GM21619 (cell line): Measurements from ENCODE around the gene BOK.
A peak's percentile ranks its signal among the peaks of the same experiment; 100 is the strongest.
"Not testable (repeated sequence)": the region's sequence is repeated elsewhere in the genome, so short reads cannot be mapped to it uniquely, and the experiment has no call there.

Source experiments
- ATAC-seq: cut with Tn5 transposase; IDR thresholded peaks from one replicate; pipeline ENCODE4 v1.9.1; 2021; ENCODE audit not compliant: unreplicated experiment

The BOK gene, protein sequence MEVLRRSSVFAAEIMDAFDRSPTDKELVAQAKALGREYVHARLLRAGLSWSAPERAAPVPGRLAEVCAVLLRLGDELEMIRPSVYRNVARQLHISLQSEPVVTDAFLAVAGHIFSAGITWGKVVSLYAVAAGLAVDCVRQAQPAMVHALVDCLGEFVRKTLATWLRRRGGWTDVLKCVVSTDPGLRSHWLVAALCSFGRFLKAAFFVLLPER

GRCh38 chr2:241558532-241559322 lies at the start of gene BOK:
Gene BOK, plus strand, starts transcription at chr2:241558745. Its CDS starts 739 bp downstream, at chr2:241559484.
- no peak for ATAC-seq

DNA sequence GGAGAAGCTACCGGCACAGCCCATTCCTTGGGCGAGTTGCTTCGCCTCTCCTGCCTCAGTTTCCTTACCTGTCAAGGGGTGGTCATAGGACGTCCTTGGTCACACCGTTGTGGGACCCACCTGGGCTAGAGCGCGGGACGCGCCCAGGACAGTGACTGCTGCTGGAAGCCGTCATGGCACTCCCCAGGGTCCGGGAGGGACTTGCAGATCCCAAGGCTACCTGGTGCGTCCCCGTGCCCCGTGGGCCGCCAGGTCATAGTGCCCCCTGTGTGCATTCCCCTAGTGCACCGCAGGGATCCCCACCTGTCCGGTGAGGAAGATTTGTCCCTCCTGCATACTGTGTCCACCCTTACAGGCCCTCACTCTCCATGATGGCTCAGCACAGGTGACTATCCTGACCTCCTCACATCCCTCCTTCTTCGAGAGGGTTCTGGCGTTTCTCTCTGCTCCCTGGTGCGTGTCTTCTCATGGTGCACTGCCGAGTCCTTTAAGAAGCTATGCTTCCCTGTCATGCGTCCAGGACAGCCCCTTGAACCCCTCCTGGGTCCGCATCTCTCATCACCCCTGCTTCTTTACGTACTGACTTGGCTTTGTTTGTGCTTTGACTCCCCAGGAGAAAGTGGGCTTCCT lies 49.3 kb upstream of the BOK start:
- no peak for ATAC-seq

DNA sequence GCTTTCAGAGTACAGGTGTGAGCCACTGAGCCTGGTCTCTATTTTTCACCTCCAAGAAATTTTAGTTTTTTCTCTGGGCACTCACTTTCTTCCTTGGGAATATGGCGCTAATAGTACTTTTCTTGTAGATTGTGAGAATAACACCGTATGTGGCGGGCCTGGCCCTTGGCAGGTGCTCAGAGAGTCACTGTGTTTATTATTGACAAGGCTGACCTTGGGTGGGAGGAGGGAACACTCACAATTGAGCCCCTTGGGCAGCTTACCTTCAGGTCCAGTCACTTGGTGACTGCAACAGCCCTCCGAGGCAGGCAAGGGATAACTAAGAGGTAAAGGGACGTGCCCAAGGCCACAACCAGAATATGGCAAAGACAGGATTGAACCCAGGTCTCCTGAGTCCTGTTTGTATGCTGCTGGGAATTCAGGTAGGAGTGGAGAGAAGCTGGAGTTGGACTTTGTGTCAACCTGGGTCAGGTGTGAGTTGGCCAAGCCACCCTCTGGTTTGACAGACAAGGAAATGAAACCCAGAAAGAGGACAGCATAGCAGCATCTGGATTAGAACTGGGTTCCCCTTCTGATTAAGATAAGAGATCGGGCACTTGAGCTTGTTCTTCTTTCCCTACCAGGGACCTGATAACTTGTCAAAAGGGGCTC lies 47.3 kb upstream of the BOK start:
- ATAC-seq = no peak

- no peak for ATAC-seq
These were observed 44.0 kb upstream of the BOK start for GRCh38 chr2:241514553-241514952.

DNA sequence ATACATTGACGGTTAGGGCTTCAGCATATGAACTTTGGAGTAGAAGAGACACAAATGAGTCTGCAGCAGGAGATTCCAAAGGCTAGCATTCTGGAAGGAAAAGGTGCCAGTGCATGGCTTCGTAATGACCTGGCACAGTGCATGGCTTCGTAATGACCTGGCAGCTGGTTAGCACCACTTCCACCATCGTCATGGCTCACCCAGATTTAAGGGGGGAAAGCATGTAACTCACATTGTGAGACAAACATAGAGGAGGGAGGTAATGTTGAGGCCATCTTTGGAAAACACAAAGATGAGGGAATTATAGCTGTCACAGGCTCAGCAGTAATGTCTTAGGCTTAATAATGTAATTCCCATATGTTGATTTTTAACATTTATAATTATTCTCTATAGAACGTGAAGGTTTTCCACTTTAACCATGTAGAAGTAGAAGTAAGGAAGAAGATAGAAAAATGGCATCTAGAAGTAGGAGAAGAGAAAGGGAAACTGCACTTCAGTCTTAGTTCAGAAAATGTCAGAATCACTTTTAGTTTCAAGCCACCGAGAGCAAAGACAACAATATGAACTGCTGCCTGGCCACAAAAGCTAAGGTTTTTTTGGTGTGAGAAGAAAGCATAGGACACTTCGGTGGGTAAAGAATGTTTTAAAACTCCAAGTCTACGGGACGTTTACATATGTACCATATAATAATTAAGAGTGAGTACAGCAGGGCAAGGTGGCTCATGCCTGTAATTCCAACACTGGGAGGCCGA lies 43.4 kb upstream of the BOK start:
- peak; percentile 68 for ATAC-seq

- ATAC-seq = no peak
These were observed 42.0 kb upstream of the BOK start for GRCh38 chr2:241516520-241516965.

DNA sequence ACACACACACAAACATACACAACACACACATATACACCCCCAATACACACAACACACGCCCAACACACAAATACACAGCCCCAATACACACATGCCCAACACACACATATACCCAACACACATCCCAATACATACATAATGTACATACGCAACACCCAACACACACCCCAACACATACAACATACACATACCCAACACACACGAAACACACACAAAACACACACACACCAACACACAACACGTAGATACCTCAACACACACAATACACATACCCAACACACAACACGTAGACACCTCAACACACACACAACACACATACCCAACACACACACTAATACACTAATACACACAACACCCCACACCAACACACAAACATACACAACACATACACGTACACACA lies 41.2 kb upstream of the BOK start:
- ATAC-seq = no peak

- ATAC-seq = no peak
These were observed 38.9 kb upstream of the BOK start for GRCh38 chr2:241519669-241520068.

GRCh38 chr2:241522477-241522876 lies 36.1 kb upstream of the BOK start:
- ATAC-seq = no peak

GRCh38 chr2:241525818-241526780 lies 32.4 kb upstream of the BOK start:
- ATAC-seq = not testable (repeated sequence)

GRCh38 chr2:241530571-241530970 lies 28.0 kb upstream of the BOK start:
- no peak for ATAC-seq

DNA sequence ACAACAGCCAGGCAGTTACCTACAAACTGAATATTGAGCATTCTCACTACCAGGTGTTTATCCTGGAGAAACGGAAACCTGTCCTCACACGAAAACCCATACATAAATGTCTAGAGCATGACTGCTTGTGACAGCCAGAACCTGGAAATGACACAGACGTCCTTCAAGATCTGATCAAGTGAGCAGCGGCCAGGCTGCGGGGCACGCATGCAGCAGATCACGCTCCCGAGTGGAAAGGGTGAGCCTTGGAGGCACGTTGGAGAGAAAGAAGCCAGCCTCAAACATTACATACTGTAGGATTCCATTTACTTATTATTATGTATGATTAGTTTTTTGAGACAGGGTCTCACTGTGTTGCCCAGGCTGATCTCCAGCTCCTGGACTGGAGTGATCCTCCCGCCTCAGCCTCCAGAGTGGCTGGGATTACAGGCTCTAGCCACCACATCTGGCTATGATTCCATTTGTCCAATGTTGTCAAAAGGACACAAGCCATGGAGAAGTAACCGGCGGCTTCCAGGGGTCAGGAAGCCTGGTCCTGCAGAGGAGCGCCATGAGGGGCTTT lies 27.3 kb upstream of the BOK start:
- no peak for ATAC-seq

DNA sequence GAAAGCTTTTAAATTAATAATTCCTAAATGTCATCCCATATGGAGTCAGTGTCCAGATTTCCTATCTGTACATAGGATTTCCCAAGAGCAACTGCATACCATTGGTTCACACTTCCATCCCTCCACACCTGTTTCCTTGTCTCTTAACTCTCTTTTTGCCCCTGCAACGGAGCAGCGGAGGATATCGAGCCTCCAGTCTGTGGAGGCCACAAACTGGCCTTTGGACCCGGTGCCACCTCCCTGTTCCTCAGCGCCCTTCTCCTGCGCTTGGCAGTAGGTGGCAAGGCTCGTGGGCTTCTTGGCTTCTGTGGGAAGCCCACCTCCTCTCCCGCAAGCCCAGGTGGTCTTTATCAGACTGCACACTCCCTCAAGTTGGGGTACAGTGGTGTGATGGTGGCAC lies 26.4 kb upstream of the BOK start:
- ATAC-seq = no peak

DNA sequence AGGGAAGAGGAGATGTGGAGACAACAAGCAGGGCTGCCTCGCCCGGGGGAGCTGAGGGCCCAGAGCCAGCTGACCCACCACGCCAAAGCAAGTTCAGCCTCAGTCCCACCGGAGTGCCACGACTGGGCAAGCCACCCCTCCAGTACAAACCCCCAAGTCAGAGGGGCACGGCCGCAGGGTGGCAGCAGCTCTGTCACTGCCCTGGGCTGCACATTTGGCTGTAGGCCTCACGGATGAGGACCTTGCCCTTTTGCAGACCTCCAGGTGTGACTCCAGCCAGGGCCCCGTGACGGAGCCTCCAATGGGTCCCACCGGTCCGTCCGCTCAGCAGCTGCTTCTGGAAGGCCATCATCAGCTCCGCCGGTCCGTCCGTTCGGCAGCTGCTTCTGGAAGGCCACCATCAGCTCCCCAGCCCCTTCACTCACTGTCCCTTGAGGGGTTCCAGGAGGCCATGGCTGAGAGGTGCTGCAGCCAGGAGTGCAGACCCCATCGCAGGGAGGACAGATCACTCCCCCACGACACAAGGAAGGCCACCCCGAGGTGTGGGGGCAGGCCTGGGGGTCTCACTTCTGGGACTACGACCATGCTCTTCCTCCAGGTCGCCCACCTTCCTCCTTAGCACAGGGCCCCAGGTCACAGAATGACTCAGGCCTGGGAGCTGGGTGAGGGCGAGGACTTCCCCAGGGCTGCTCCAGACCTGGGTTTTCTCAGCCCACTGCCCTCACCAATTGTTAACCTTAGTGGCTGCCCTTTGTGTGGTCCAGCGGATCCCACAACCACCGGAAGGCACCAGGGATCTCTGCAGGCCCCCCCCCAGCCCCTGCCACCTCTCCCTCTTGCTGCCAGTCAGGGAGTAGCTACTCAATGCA lies 25.6 kb upstream of the BOK start:
- no peak for ATAC-seq

DNA sequence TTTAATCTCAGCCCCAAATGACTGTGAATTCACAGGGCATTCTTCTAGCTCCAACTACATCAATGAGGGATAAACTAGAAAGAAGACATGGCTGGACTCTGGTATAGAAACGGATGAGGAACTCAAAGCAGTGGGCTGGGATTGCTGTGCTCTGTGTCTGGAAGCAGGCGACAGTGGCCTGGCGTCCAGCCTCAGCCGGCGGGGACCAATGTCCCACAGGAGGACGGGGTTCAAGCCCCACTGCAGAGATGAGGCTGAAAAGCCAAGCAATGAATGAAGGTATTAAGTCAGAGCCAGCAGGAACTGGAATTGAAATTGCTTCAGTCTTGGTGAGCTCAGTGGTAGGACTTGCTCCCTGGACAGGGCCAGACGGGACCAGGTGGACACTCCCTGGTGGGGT lies 24.3 kb upstream of the BOK start:
- ATAC-seq = no peak

- no peak for ATAC-seq
These were observed 23.7 kb upstream of the BOK start for GRCh38 chr2:241534701-241535375.

GRCh38 chr2:241535871-241536655 lies 22.5 kb upstream of the BOK start:
- ATAC-seq = no peak
